Neural cell (in vitro differentiated cells): ENCODE measurements around the gene ZNF772. TPM values are rescaled to one million over a fixed set of nuclear protein-coding genes. Genes with fewer than 3 reads are reported as not detected.
"Not testable (repeated sequence)": the region's sequence is repeated elsewhere in the genome, so short reads cannot be mapped to it uniquely, and the experiment has no call there.

Source experiments
- H2AFZ ChIP-seq: fragments of 200-600, 300-800 bp; sonication (generic), shearing (Covaris generic); 2 replicates; pipeline ENCODE4 v1.6.0; 2014; ENCODE audit warnings: low read depth, mild to moderate bottlenecking, antibody characterized with exemption, low read length, moderate library complexity
- H3F3A ChIP-seq: fragments of 200-600 bp; shearing (Covaris generic); 2 replicates; pipeline ENCODE4 v1.6.1; 2016; ENCODE audit warnings: mild to moderate bottlenecking, moderate library complexity, mixed read lengths, antibody characterized with exemption, low read length; ENCODE audit not compliant: insufficient read depth, poor library complexity, severe bottlenecking
- H3K27ac ChIP-seq: fragments of 200-600, 300-800 bp; sonication (generic), shearing (Covaris generic); 2 replicates; pipeline ENCODE4 v1.5.1; 2014; ENCODE audit warnings: mild to moderate bottlenecking, low read length, moderate library complexity
- H3K27me3 ChIP-seq: fragments of 300-800, 200-600 bp; sonication (generic), shearing (Covaris generic); 2 replicates; pipeline ENCODE4 v1.6.0; 2014; ENCODE audit warnings: mild to moderate bottlenecking, low read depth, low read length, moderate library complexity; ENCODE audit not compliant: insufficient read depth
- H3K36me3 ChIP-seq: fragments of 300-800, 200-600 bp; sonication (generic), shearing (Covaris generic); 2 replicates; pipeline ENCODE4 v1.5.1; 2014; ENCODE audit warnings: mild to moderate bottlenecking, antibody characterized with exemption, low read length, moderate library complexity; ENCODE audit not compliant: insufficient read depth
- H3K4me2 ChIP-seq: fragments of 300-800, 200-600 bp; sonication (generic), shearing (Covaris generic); 2 replicates; pipeline ENCODE4 v1.6.0; 2014; ENCODE audit warnings: mild to moderate bottlenecking, low read length
- H3K4me3 ChIP-seq: fragments of 300-800, 200-600 bp; sonication (generic), shearing (Covaris generic); 2 replicates; pipeline ENCODE4 v1.5.1; 2014; ENCODE audit warnings: mild to moderate bottlenecking, low read length, moderate library complexity
- H3K79me2 ChIP-seq: fragments of 200-600 bp; shearing (Covaris generic); replicated peaks from 2 replicates; pipeline ENCODE4 v1.6.0; 2014; ENCODE audit warnings: mild to moderate bottlenecking, low read length, moderate library complexity; ENCODE audit not compliant: insufficient read depth
- H3K9ac ChIP-seq: fragments of 300-800, 200-600 bp; sonication (generic), shearing (Covaris generic); 2 replicates; pipeline ENCODE4 v1.6.1; 2016; ENCODE audit warnings: mild to moderate bottlenecking, low read length, mixed read lengths
- H3K9me2 ChIP-seq: fragments of 200-600 bp; shearing (Covaris generic); 2 replicates; pipeline ENCODE4 v1.6.1; 2016; ENCODE audit warnings: mild to moderate bottlenecking, low read length, mixed read lengths; ENCODE audit not compliant: insufficient read depth
- H3K9me3 ChIP-seq: fragments of 200-600, 300-800 bp; sonication (generic), shearing (Covaris generic); 2 replicates; pipeline ENCODE4 v1.6.1; 2016; ENCODE audit warnings: mild to moderate bottlenecking, mixed run types, low read length, moderate library complexity, mixed read lengths
- H4K20me1 ChIP-seq: fragments of 200-600 bp; shearing (Covaris generic); 2 replicates; pipeline ENCODE4 v1.6.1; 2016; ENCODE audit warnings: mild to moderate bottlenecking, mixed run types; ENCODE audit not compliant: insufficient read depth
- CTCF ChIP-seq: fragments of 450-650 bp; IDR thresholded peaks from 2 replicates; pipeline ENCODE4 v1.5.1; 2014; ENCODE audit warnings: antibody characterized with exemption, mild to moderate bottlenecking, moderate library complexity; ENCODE audit not compliant: poor library complexity, severe bottlenecking
- EP300 ChIP-seq: fragments of 450-650 bp; conservative IDR thresholded peaks from 2 replicates; pipeline ENCODE4 v1.6.1; 2014; ENCODE audit warnings: antibody characterized with exemption, mild to moderate bottlenecking, moderate library complexity; ENCODE audit not compliant: poor library complexity, severe bottlenecking
- EZH2 ChIP-seq: fragments of 200-600, 300-800 bp; shearing (Covaris generic), sonication (generic); IDR thresholded peaks from 2 replicates; pipeline ENCODE4 v1.6.1; 2014; ENCODE audit warnings: antibody characterized with exemption, low read length, borderline replicate concordance, mild to moderate bottlenecking; ENCODE audit not compliant: insufficient read depth, poor library complexity, severe bottlenecking
- MXI1 ChIP-seq: fragments of 450-650 bp; conservative IDR thresholded peaks from 2 replicates; pipeline ENCODE4 v1.6.1; 2014; ENCODE audit warnings: antibody characterized with exemption, mild to moderate bottlenecking; ENCODE audit not compliant: poor library complexity, severe bottlenecking
- POLR2AphosphoS5 ChIP-seq: IDR thresholded peaks from 2 replicates; pipeline ENCODE4 v1.6.1; 2012
- RAD21 ChIP-seq: fragments of 450-650 bp; conservative IDR thresholded peaks from 2 replicates; pipeline ENCODE4 v1.6.1; 2014; ENCODE audit warnings: antibody characterized with exemption, mild to moderate bottlenecking, moderate library complexity
- REST ChIP-seq: IDR thresholded peaks from 2 replicates; pipeline ENCODE4 v1.6.1; 2012; ENCODE audit warnings: borderline replicate concordance
- SMC3 ChIP-seq: fragments of 450-650 bp; conservative IDR thresholded peaks from 2 replicates; pipeline ENCODE4 v1.6.1; 2014; ENCODE audit warnings: antibody characterized with exemption, mild to moderate bottlenecking, moderate library complexity; ENCODE audit not compliant: poor library complexity
- TAF1 ChIP-seq: IDR thresholded peaks from 2 replicates; pipeline ENCODE4 v1.6.1; 2012; ENCODE audit warnings: low read depth
- polyA minus RNA-seq: library from RNA; depleted of rRNA, polyadenylated mRNA; stranded (reverse); fragments of >200 nt; gene quantifications from 2 replicates; pipeline ENCODE4 v1.2.3, GENCODE V29; 2014
- polyA plus RNA-seq: library from polyadenylated mRNA; depleted of rRNA; stranded (reverse); fragments of >200 nt; gene quantifications from 2 replicates; pipeline ENCODE4 v1.2.3, GENCODE V29; 2014

The ZNF772 gene
- polyA plus RNA-seq (24.0 and 29.7 TPM in 2 replicates), polyA minus RNA-seq (122 and 124 TPM in 2 replicates)

GRCh38 chr19:57477191-57478008 lies at the start of gene ZNF772:
TSS of gene ZNF772 (minus strand) at chr19:57477566. CDS start at chr19:57477309, 257 bp downstream.
- no peaks in the 10 kb centered on the region for H4K20me1 ChIP-seq
- peak within 1 kb of the TSS; percentile 84 for H2AFZ ChIP-seq
- H3K79me2 ChIP-seq, result peaks cover 28% of the 10 kb centered on the region
- H3F3A ChIP-seq, result peaks cover 6% of the 10 kb centered on the region
- H3K4me2 ChIP-seq, result peak within 1 kb of the TSS; percentile 92
- no peaks in the 10 kb centered on the region for H3K9me2 ChIP-seq
- peak within 1 kb of the TSS; percentile 80 for H3K4me3 ChIP-seq
- peak within 1 kb of the TSS; percentile 96 for H3K9ac ChIP-seq
- H3K36me3 ChIP-seq, result peaks cover 34% of the 10 kb centered on the region
- peak within 1 kb of the TSS; percentile 99 for H3K27ac ChIP-seq
- no peaks in the 10 kb centered on the region for H3K27me3 ChIP-seq
- peak; percentile 59 for TF ChIP-seq MXI1
- TF ChIP-seq TAF1, result peak; percentile 81
- TF ChIP-seq RAD21, result peak; percentile 60
- peak; percentile 49 for TF ChIP-seq SMC3
- TF ChIP-seq EZH2, result no peak
- peak; percentile 98 for TF ChIP-seq CTCF
- peak; percentile 67 for TF ChIP-seq REST
- TF ChIP-seq POLR2AphosphoS5, result peak; percentile 95
- no peak for TF ChIP-seq EP300
- peaks cover 39% of the 10 kb centered on the region for H3K9me3 ChIP-seq

GRCh38 chr19:57518021-57518420 lies 40.7 kb upstream of the ZNF772 start:
- H3K27me3 ChIP-seq, H2AFZ ChIP-seq, H3K79me2 ChIP-seq, H3K4me2 ChIP-seq, H3F3A ChIP-seq, H3K27ac ChIP-seq, H3K9me2 ChIP-seq, H4K20me1 ChIP-seq, H3K4me3 ChIP-seq, H3K9ac ChIP-seq, H3K9me3 ChIP-seq: not testable (repeated sequence)
- peaks cover 20% of the 10 kb centered on the region for H3K36me3 ChIP-seq
